Measurements from ENCODE around the gene CSPG4.
A peak's percentile ranks its signal among the peaks of the same experiment; 100 is the strongest.
"Not testable (repeated sequence)": the region's sequence is repeated elsewhere in the genome, so short reads cannot be mapped to it uniquely, and the experiment has no call there.

Gene CSPG4

GRCh38 chr15:75703440-75704262 is 9.0 kb downstream of the CSPG4 start:
- not testable (repeated sequence) for DNase-seq (ENCODE audit: low read depth in 3 of 3)

- DNase-seq (ENCODE audit: low read depth in 3 of 3), result no peak
These were observed 10.2 kb downstream of the CSPG4 start for GRCh38 chr15:75702436-75702835.

- DNase-seq (ENCODE audit: low read depth in 3 of 3), result not testable (repeated sequence)
These were observed 11.3 kb downstream of the CSPG4 start for GRCh38 chr15:75701071-75702003.

- DNase-seq (ENCODE audit: low read depth in 3 of 3), result not testable (repeated sequence)
These were observed 12.4 kb downstream of the CSPG4 start for GRCh38 chr15:75699961-75700874.

- DNase-seq (ENCODE audit: low read depth in 3 of 3), result not testable (repeated sequence)
These were observed 13.1 kb downstream of the CSPG4 start for GRCh38 chr15:75699517-75699916.

GRCh38 chr15:75697974-75698747 is 14.5 kb downstream of the CSPG4 start:
- not testable (repeated sequence) for DNase-seq (ENCODE audit: low read depth in 3 of 3)

- DNase-seq (ENCODE audit: low read depth in 3 of 3), result no peak
These were observed 15.1 kb downstream of the CSPG4 start for GRCh38 chr15:75697523-75697922.

- no peak for DNase-seq (ENCODE audit: low read depth in 3 of 3)
These were observed 15.8 kb downstream of the CSPG4 start for GRCh38 chr15:75696854-75697259.

- DNase-seq (ENCODE audit: low read depth in 3 of 3), result no peak
These were observed 16.3 kb downstream of the CSPG4 start for GRCh38 chr15:75696311-75696720.

- no peak for DNase-seq (ENCODE audit: low read depth in 3 of 3)
These were observed 16.9 kb downstream of the CSPG4 start for GRCh38 chr15:75695634-75696310.

GRCh38 chr15:75695220-75695619 is 17.4 kb downstream of the CSPG4 start:
- no peak for DNase-seq (ENCODE audit: low read depth in 3 of 3)

- peak in 1 of 3 experiments; percentile 12 for DNase-seq (ENCODE audit: low read depth in 3 of 3)
These were observed 18.1 kb downstream of the CSPG4 start for GRCh38 chr15:75694241-75695182.

- DNase-seq (ENCODE audit: low read depth in 3 of 3), result no peak
These were observed 19.0 kb downstream of the CSPG4 start for GRCh38 chr15:75693501-75694240.

- DNase-seq (ENCODE audit: low read depth in 3 of 3), result not testable (repeated sequence)
These were observed 19.6 kb downstream of the CSPG4 start for GRCh38 chr15:75693028-75693427.

GRCh38 chr15:75692311-75692710 is 20.3 kb downstream of the CSPG4 start:
- not testable (repeated sequence) for DNase-seq (ENCODE audit: low read depth in 3 of 3)

GRCh38 chr15:75689429-75689828 is 23.2 kb downstream of the CSPG4 start:
- not testable (repeated sequence) for DNase-seq (ENCODE audit: low read depth in 3 of 3)

GRCh38 chr15:75688831-75689230 is 23.8 kb downstream of the CSPG4 start:
- DNase-seq (ENCODE audit: low read depth in 3 of 3), result no peak

- DNase-seq (ENCODE audit: low read depth in 3 of 3), result no peak
These were observed 24.4 kb downstream of the CSPG4 start for GRCh38 chr15:75688278-75688557.
